ENCODE data around the gene RNASE7.
A peak's percentile ranks its signal among the peaks of the same experiment; 100 is the strongest.

Gene RNASE7

GRCh38 chr14:21011136-21011535, 31.0 kb upstream of the RNASE7 start:
- no peaks in the 10 kb centered on the region for H3K36me3 ChIP-seq (ENCODE audit: control insufficient read depth in 1 of 2, insufficient read depth in 2 of 2, low read length in 2 of 2)
- no peaks in the 10 kb centered on the region for H3K27me3 ChIP-seq (ENCODE audit: control insufficient read depth in 1 of 2, insufficient read depth in 2 of 2, low read length in 2 of 2)
- H3K4me3 ChIP-seq (ENCODE audit: low read depth in 1 of 2, low read length in 2 of 2) = no peak overlapping the region
- no peak overlapping the region for H3K9ac ChIP-seq (ENCODE audit: low read depth in 1 of 2, low read length in 2 of 2)
- H3K4me1 ChIP-seq (ENCODE audit: control insufficient read depth in 1 of 2, insufficient read depth in 2 of 2, low read length in 2 of 2) = no peaks in the 10 kb centered on the region
- no peaks in the 10 kb centered on the region for H3K9me3 ChIP-seq (ENCODE audit: control insufficient read depth in 1 of 2, low read length in 2 of 2)
- H3K27ac ChIP-seq (ENCODE audit: low read depth, low read length) = no peak overlapping the region

GRCh38 chr14:21014761-21015190, 27.4 kb upstream of the RNASE7 start:
- Histone ChIP-seq H3K27ac (ENCODE audit: low read depth, low read length) (no peak overlapping the region), H3K27me3 (ENCODE audit: control insufficient read depth in 1 of 2, insufficient read depth in 2 of 2, low read length in 2 of 2) (no peaks in the 10 kb centered on the region), H3K4me3 (ENCODE audit: low read depth in 1 of 2, low read length in 2 of 2) (no peak overlapping the region), H3K4me1 (ENCODE audit: control insufficient read depth in 1 of 2, insufficient read depth in 2 of 2, low read length in 2 of 2) (no peaks in the 10 kb centered on the region), H3K36me3 (ENCODE audit: control insufficient read depth in 1 of 2, insufficient read depth in 2 of 2, low read length in 2 of 2) (peaks cover 11 to 32% of the 10 kb centered on the region in 2 donors), H3K9ac (ENCODE audit: low read depth in 1 of 2, low read length in 2 of 2) (no peak overlapping the region), H3K9me3 (ENCODE audit: control insufficient read depth in 1 of 2, low read length in 2 of 2) (no peaks in the 10 kb centered on the region)

- Histone ChIP-seq H3K4me1 (ENCODE audit: control insufficient read depth in 1 of 2, insufficient read depth in 2 of 2, low read length in 2 of 2) (no peaks in the 10 kb centered on the region), H3K36me3 (ENCODE audit: control insufficient read depth in 1 of 2, insufficient read depth in 2 of 2, low read length in 2 of 2) (peaks cover 13 to 35% of the 10 kb centered on the region in 2 donors), H3K27ac (ENCODE audit: low read depth, low read length) (no peak overlapping the region), H3K9me3 (ENCODE audit: control insufficient read depth in 1 of 2, low read length in 2 of 2) (no peaks in the 10 kb centered on the region), H3K4me3 (ENCODE audit: low read depth in 1 of 2, low read length in 2 of 2) (no peak overlapping the region), H3K27me3 (ENCODE audit: control insufficient read depth in 1 of 2, insufficient read depth in 2 of 2, low read length in 2 of 2) (no peaks in the 10 kb centered on the region), H3K9ac (ENCODE audit: low read depth in 1 of 2, low read length in 2 of 2) (no peak overlapping the region)
These were observed 26.9 kb upstream of the RNASE7 start for GRCh38 chr14:21015312-21015711.

- H3K4me1 ChIP-seq (ENCODE audit: control insufficient read depth in 1 of 2, insufficient read depth in 2 of 2, low read length in 2 of 2) = no peaks in the 10 kb centered on the region
- peaks cover 16 to 48% of the 10 kb centered on the region in 2 donors for H3K36me3 ChIP-seq (ENCODE audit: control insufficient read depth in 1 of 2, insufficient read depth in 2 of 2, low read length in 2 of 2)
- no peaks in the 10 kb centered on the region for H3K27me3 ChIP-seq (ENCODE audit: control insufficient read depth in 1 of 2, insufficient read depth in 2 of 2, low read length in 2 of 2)
These were observed 25.6 kb upstream of the RNASE7 start for GRCh38 chr14:21016413-21017190.

GRCh38 chr14:21017528-21018245, 24.5 kb upstream of the RNASE7 start:
- Histone ChIP-seq H3K9me3 (ENCODE audit: control insufficient read depth in 1 of 2, low read length in 2 of 2) (no peaks in the 10 kb centered on the region), H3K27ac (ENCODE audit: low read depth, low read length) (no peak overlapping the region), H3K4me1 (ENCODE audit: control insufficient read depth in 1 of 2, insufficient read depth in 2 of 2, low read length in 2 of 2) (peaks cover 0 to 2% of the 10 kb centered on the region in 2 donors), H3K36me3 (ENCODE audit: control insufficient read depth in 1 of 2, insufficient read depth in 2 of 2, low read length in 2 of 2) (peaks cover 16 to 54% of the 10 kb centered on the region in 2 donors), H3K9ac (ENCODE audit: low read depth in 1 of 2, low read length in 2 of 2) (no peak overlapping the region), H3K27me3 (ENCODE audit: control insufficient read depth in 1 of 2, insufficient read depth in 2 of 2, low read length in 2 of 2) (no peaks in the 10 kb centered on the region), H3K4me3 (ENCODE audit: low read depth in 1 of 2, low read length in 2 of 2) (no peak overlapping the region)

More at GRCh38 chr14:21016413-21017190, 25.6 kb upstream of the RNASE7 start:
- Histone ChIP-seq H3K27ac (ENCODE audit: low read depth, low read length) (no peak overlapping the region), H3K4me3 (ENCODE audit: low read depth in 1 of 2, low read length in 2 of 2) (no peak overlapping the region), H3K9me3 (ENCODE audit: control insufficient read depth in 1 of 2, low read length in 2 of 2) (no peaks in the 10 kb centered on the region), H3K9ac (ENCODE audit: low read depth in 1 of 2, low read length in 2 of 2) (no peak overlapping the region)

GRCh38 chr14:21018286-21018685, 23.9 kb upstream of the RNASE7 start:
- no peak overlapping the region for H3K27ac ChIP-seq (ENCODE audit: low read depth, low read length)
- H3K36me3 ChIP-seq (ENCODE audit: control insufficient read depth in 1 of 2, insufficient read depth in 2 of 2, low read length in 2 of 2) = peaks cover 16 to 54% of the 10 kb centered on the region in 2 donors
- H3K4me3 ChIP-seq (ENCODE audit: low read depth in 1 of 2, low read length in 2 of 2) = no peak overlapping the region
- no peaks in the 10 kb centered on the region for H3K27me3 ChIP-seq (ENCODE audit: control insufficient read depth in 1 of 2, insufficient read depth in 2 of 2, low read length in 2 of 2)
- peaks cover 6 to 8% of the 10 kb centered on the region in 2 donors for H3K4me1 ChIP-seq (ENCODE audit: control insufficient read depth in 1 of 2, insufficient read depth in 2 of 2, low read length in 2 of 2)
- no peak overlapping the region for H3K9ac ChIP-seq (ENCODE audit: low read depth in 1 of 2, low read length in 2 of 2)
- H3K9me3 ChIP-seq (ENCODE audit: control insufficient read depth in 1 of 2, low read length in 2 of 2) = no peaks in the 10 kb centered on the region

- H3K4me1 ChIP-seq (ENCODE audit: control insufficient read depth in 1 of 2, insufficient read depth in 2 of 2, low read length in 2 of 2) = peaks cover 11 to 13% of the 10 kb centered on the region in 2 donors
- no peak overlapping the region for H3K9ac ChIP-seq (ENCODE audit: low read depth in 1 of 2, low read length in 2 of 2)
- H3K27me3 ChIP-seq (ENCODE audit: control insufficient read depth in 1 of 2, insufficient read depth in 2 of 2, low read length in 2 of 2) = no peaks in the 10 kb centered on the region
- no peaks in the 10 kb centered on the region for H3K9me3 ChIP-seq (ENCODE audit: control insufficient read depth in 1 of 2, low read length in 2 of 2)
- H3K36me3 ChIP-seq (ENCODE audit: control insufficient read depth in 1 of 2, insufficient read depth in 2 of 2, low read length in 2 of 2) = peaks cover 16 to 54% of the 10 kb centered on the region in 2 donors
- H3K4me3 ChIP-seq (ENCODE audit: low read depth in 1 of 2, low read length in 2 of 2) = no peak overlapping the region
- H3K27ac ChIP-seq (ENCODE audit: low read depth, low read length) = no peak overlapping the region
These were observed 23.4 kb upstream of the RNASE7 start for GRCh38 chr14:21018781-21019180.

GRCh38 chr14:21019366-21019765, 22.8 kb upstream of the RNASE7 start:
- Histone ChIP-seq H3K9ac (ENCODE audit: low read depth in 1 of 2, low read length in 2 of 2) (no peak overlapping the region), H3K4me3 (ENCODE audit: low read depth in 1 of 2, low read length in 2 of 2) (no peak overlapping the region), H3K27ac (ENCODE audit: low read depth, low read length) (no peak overlapping the region), H3K4me1 (ENCODE audit: control insufficient read depth in 1 of 2, insufficient read depth in 2 of 2, low read length in 2 of 2) (peaks cover 17 to 19% of the 10 kb centered on the region in 2 donors), H3K9me3 (ENCODE audit: control insufficient read depth in 1 of 2, low read length in 2 of 2) (no peaks in the 10 kb centered on the region), H3K27me3 (ENCODE audit: control insufficient read depth in 1 of 2, insufficient read depth in 2 of 2, low read length in 2 of 2) (no peaks in the 10 kb centered on the region), H3K36me3 (ENCODE audit: control insufficient read depth in 1 of 2, insufficient read depth in 2 of 2, low read length in 2 of 2) (peaks cover 16 to 54% of the 10 kb centered on the region in 2 donors)

- Histone ChIP-seq H3K36me3 (ENCODE audit: control insufficient read depth in 1 of 2, insufficient read depth in 2 of 2, low read length in 2 of 2) (peaks cover 16 to 54% of the 10 kb centered on the region in 2 donors), H3K4me1 (ENCODE audit: control insufficient read depth in 1 of 2, insufficient read depth in 2 of 2, low read length in 2 of 2) (peaks cover 19 to 20% of the 10 kb centered on the region in 2 donors), H3K27ac (ENCODE audit: low read depth, low read length) (no peak overlapping the region), H3K4me3 (ENCODE audit: low read depth in 1 of 2, low read length in 2 of 2) (no peak overlapping the region), H3K9me3 (ENCODE audit: control insufficient read depth in 1 of 2, low read length in 2 of 2) (no peaks in the 10 kb centered on the region), H3K9ac (ENCODE audit: low read depth in 1 of 2, low read length in 2 of 2) (no peak overlapping the region), H3K27me3 (ENCODE audit: control insufficient read depth in 1 of 2, insufficient read depth in 2 of 2, low read length in 2 of 2) (no peaks in the 10 kb centered on the region)
These were observed 21.1 kb upstream of the RNASE7 start for GRCh38 chr14:21020977-21021545.

- peak overlapping the region; percentile 67 to 89 for H3K4me3 ChIP-seq (ENCODE audit: low read depth in 1 of 2, low read length in 2 of 2)
- H3K4me1 ChIP-seq (ENCODE audit: control insufficient read depth in 1 of 2, insufficient read depth in 2 of 2, low read length in 2 of 2) = peaks cover 19 to 20% of the 10 kb centered on the region in 2 donors
- H3K27ac ChIP-seq (ENCODE audit: low read depth, low read length) = no peak overlapping the region
- H3K27me3 ChIP-seq (ENCODE audit: control insufficient read depth in 1 of 2, insufficient read depth in 2 of 2, low read length in 2 of 2) = no peaks in the 10 kb centered on the region
- H3K9me3 ChIP-seq (ENCODE audit: control insufficient read depth in 1 of 2, low read length in 2 of 2) = no peaks in the 10 kb centered on the region
- H3K36me3 ChIP-seq (ENCODE audit: control insufficient read depth in 1 of 2, insufficient read depth in 2 of 2, low read length in 2 of 2) = peaks cover 16 to 40% of the 10 kb centered on the region in 2 donors
- no peak overlapping the region for H3K9ac ChIP-seq (ENCODE audit: low read depth in 1 of 2, low read length in 2 of 2)
These were observed 19.5 kb upstream of the RNASE7 start for GRCh38 chr14:21022686-21023085.
